CD4-positive, alpha-beta T cell treated with Interleukin-2 at 100 ng/mL for 4 hours (primary cell): ENCODE results near the gene MCM10.

Source experiments
- DNase-seq: peaks from one replicate; pipeline ENCODE4 v3.0.0-alpha.2; 2020; ENCODE audit warnings: low spot score

MCM10 gene

GRCh38 chr10:13165177-13165576 lies 3.8 kb downstream of the MCM10 start:
- peak; percentile 6 for DNase-seq

- no peak for DNase-seq
Measured at GRCh38 chr10:13167568-13167967, 6.2 kb downstream of the MCM10 start.

GRCh38 chr10:13168781-13169180 lies 7.4 kb downstream of the MCM10 start:
- no peak for DNase-seq

GRCh38 chr10:13173616-13174015 lies 12.3 kb downstream of the MCM10 start:
- DNase-seq = no peak

- no peak for DNase-seq
Measured at GRCh38 chr10:13180788-13181187, 19.4 kb downstream of the MCM10 start.

DNA sequence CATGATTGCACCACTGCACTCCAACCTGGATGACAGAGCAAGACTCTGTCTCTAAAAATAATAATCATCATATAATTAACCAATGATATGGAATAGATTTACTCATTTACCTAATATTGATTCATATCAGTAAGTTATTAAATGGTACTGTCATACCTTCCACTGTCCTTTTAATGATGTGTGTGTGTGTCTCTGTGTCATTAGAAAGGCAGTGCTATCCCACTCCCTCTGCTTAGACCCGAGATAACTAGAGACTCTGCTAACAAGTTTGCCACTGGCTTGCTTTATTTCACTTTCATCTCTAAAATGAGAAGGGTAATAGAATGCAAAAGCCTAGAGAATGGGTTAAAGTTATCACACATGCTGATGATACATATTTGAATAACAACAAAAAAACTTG lies 21.1 kb downstream of the MCM10 start:
- DNase-seq = no peak

DNA sequence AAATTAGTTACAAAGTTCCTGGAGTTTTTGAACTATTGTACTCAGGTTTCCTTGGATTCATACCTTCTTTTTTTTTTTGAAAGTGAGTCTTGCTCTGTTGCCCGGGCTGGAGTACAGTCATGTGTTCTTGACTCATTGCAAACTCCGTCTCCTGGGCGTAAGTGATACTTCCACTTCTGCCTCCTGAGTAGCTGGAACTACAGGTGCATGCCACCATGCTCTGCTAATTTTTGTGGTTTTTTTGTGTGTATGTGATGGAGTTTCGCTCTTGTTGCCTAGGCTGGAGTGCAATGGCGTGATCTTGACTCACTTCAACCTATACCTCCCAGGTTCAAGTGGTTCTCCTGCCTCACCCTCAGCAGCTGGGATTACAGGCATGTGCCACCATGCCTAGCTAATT lies 22.3 kb downstream of the MCM10 start:
- DNase-seq = no peak

DNA sequence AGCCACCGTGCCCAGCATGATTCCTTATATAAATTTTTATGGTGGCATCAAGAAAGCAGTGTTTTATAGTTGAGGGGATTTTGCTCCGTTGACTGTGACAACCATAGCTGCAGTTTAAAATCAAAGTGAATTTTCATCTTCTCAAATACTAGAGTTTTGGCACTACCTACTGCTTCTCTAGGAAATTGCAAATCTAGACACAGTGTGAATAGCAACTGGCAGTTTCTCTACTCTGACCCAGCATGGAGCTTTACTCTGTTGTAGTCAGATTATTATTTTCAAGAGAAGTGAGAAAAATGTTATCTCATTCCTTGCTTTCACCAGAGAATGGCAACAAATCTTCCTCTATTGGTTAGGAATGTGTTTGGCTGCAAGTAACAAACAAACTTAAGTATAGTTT lies 22.9 kb downstream of the MCM10 start:
- no peak for DNase-seq

DNA sequence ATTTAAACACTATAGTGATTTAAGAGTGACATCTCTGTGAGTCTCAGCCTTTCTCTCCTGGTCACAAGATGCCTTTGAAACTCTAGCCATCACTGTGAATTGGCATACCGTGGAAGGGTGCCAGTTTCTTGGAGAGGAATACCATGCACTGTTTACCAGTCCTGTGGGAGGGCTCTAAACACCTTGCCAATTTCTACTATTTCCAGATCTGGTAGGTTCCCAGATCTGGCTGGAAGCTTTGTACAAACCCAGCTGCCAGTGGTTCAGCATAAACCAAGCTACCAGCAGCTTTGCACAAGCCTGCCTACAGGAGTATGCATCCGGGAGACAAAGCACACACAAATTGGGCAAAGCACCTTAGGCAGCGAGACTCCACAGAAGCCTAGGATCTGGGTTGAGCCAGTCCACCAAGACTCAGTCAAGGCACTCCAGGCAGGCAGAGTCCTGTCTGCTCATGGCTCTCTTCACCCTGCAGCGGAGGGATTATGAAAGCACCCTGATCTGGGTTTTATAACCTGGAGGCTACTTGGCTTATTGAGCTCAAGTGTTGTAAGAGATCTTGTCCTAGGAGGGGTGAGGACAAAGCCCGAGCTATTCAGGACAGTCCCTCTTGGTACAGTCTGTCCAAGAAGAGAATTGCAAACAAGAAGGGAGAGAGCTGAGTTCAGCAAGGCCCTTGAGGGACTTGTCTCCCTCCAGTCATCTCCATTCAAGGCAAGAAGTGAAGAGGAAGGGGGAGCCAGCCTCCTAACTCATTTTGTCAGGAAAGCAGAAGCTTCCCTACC lies 23.6 kb downstream of the MCM10 start:
- no peak for DNase-seq

DNA sequence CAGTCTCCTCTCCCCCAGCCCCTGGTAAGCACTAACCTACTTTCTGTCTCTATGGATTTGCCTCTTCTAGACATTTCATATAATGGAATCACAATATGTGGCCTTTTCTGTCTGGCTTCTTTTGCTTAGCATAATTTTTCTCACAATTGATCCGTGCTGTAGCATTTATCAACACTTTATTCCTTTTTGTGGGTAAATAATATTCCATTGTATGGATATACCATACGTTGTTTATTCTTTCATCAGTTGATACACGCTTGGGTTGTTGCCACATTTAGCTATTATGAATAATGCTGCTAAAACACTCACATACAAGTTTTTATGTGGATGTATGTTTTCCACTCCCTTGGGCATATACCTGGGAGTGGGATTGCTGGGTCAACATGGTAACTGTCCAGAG lies 25.8 kb downstream of the MCM10 start:
- DNase-seq = no peak

- no peak for DNase-seq
Measured at GRCh38 chr10:13188593-13188992, 27.2 kb downstream of the MCM10 start.

- DNase-seq = no peak
Measured at GRCh38 chr10:13189961-13190360, 28.6 kb downstream of the MCM10 start.

DNA sequence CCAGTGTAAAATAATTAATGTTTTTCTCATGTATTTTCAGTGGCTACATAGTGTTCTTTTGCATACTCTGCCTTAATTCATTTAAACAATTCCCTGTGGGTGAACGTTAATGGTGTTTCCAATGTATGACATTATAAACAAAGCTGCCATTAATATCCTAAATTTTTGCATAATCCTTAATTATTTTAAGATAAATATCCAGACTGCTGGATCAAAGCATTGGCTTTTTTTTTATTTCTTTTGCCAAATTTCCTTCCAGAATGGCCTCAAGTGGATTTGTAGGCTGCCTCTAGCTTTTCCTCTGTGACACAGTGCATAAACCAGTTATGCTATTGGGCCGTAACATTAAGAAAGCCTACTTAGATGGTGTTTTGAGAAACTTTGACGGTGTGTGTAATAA lies 29.5 kb downstream of the MCM10 start:
- DNase-seq = no peak

DNA sequence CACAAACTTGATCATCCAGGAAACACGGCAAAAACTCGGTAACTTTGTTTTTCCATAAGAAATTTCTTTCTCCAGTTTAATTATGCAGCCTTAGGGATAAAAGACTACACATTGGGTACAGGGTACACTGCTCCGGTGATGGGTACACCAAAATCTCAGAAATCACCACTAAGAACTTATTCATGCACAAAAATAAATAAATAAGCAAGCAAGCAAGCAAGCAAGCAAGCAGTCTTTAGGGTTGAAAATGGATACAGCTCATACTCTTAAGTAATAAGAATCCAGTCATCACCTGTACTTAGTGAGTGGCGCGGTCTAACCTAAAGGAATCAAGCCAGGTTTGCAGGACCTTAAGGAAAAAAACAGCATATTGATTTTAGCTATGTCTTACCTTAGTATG lies 30.0 kb downstream of the MCM10 start:
- no peak for DNase-seq

- DNase-seq = no peak
Measured at GRCh38 chr10:13193637-13194036, 32.3 kb downstream of the MCM10 start.

- no peak for DNase-seq
Measured at GRCh38 chr10:13195016-13195415, 33.7 kb downstream of the MCM10 start.

DNA sequence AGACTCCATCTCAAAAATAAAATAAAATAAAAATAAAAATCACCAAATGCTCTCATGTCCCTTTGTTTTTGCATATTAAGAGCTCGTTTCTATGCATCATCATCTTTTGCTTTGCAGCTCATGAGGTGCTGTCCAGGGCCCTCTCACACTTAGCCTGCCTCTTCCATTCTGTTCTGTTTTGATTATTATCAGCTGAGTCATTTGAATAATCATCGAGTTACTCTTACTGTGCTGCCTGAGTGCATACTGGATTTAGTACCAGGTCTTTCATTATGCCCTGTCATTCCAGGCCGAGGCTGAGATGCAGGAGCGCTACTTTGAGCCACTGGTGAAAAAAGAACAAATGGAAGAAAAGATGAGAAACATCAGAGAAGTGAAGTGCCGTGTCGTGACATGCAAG lies 39.8 kb downstream of the MCM10 start:
- DNase-seq = no peak

- no peak for DNase-seq
Measured at GRCh38 chr10:13206091-13206490, 44.7 kb downstream of the MCM10 start.

GRCh38 chr10:13206546-13207443 lies 45.4 kb downstream of the MCM10 start:
- no peak for DNase-seq

GRCh38 chr10:13213163-13213562 lies 51.8 kb downstream of the MCM10 start:
- no peak for DNase-seq

DNA sequence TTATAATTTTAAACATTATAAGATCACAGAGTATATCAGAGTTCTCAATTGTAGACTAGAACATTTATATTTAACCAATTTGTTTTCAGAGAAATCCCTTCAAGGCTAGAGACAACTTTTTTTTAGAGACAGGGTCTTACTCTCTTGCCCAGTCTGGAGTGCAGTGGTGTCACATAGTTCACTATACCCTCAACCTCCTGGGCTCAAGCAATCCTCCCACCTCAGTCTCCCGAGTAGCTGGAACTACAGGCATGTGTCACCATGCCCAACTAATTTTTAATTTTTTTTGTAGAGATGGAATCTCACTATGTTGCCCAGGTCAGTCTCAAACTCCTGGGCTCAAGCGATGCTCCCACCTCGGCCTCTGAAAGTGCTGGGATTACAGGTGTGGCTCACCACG lies 57.5 kb downstream of the MCM10 start:
- no peak for DNase-seq

DNA sequence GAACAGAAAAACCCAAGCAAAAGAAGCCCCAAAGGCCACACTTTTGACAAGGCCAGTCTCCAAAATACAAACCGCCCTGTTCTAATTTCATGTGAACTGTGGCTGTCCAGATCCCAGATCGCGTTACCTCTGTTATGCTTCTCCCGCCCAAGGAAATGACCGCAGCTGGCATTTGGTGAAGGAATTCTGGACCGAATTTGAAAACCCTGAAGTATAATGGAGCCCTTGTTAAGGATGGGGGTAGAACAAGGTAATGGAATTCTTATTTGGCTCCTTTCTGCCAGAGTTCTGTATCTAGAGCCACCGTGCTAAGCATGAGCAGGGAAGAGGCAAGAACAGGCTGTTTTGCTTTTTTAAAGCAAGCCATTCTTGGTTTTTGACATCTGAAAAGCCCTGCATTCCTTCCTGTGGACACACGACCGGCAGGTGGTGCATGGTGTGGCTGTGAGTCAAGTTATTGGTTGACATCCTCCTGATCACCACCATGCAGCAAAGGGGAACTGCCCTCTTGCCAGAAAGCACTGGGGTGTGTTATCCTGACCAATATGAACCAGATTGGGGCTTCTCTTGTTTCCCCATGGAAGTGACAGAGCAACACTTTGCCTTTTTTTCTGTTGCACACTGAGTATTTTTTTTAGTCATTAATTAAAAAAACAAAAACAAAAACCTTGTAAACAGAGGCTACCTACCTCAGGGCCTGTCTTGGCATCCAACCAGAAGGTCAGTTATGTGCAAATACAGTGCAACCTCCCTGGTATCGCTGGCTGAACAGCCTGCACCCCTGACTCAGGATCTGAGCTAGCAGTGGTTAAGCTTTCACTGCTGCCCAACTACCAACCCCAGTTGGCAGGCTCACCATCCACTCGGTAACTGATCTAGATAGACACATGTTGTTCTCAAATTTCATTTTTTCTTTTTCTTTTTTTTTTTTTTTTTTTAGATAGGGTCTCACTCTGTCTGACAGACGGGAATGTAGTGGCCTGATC lies 58.6 kb downstream of the MCM10 start:
- no peak for DNase-seq
